Stimulated activated naive CD8-positive, alpha-beta T cell treated with anti-CD3 and anti-CD28 coated beads, Interleukin-15, amount 100 ng/mL, for 72 hours (primary cell): ENCODE data around the gene SH3RF1.
"Not testable (repeated sequence)": the region's sequence is repeated elsewhere in the genome, so short reads cannot be mapped to it uniquely, and the experiment has no call there.

Source experiments
- ATAC-seq: fragments of 150-1000 bp; cut with Tn5 transposase; 2 replicates; pipeline ENCODE4 v1.10.0; 2021; ENCODE audit warnings: mild to moderate bottlenecking, moderate library complexity
- DNase-seq, 2 donors: peaks; one replicate each; pipeline ENCODE4 v3.0.0; 2021 to 2022
- H3K27ac Mint-ChIP-seq, 2 donors: one replicate each; pipeline ENCODE4 v1.8.0; 2022; ENCODE audit warnings: mild to moderate bottlenecking in 2 of 2, mixed read lengths in 2 of 2, moderate library complexity in 2 of 2
- H3K27me3 Mint-ChIP-seq: one replicate; pipeline ENCODE4 v1.8.0; 2022; ENCODE audit warnings: mixed read lengths
- H3K4me1 Mint-ChIP-seq: one replicate; pipeline ENCODE4 v1.8.0; 2022; ENCODE audit warnings: mild to moderate bottlenecking, mixed read lengths
- H3K4me3 Mint-ChIP-seq, 2 donors: one replicate each; pipeline ENCODE4 v1.8.0; 2022; ENCODE audit warnings: mild to moderate bottlenecking in 2 of 2, mixed read lengths in 2 of 2, moderate library complexity in 1 of 2
- H3K9me3 Mint-ChIP-seq, 2 donors: one replicate each; pipeline ENCODE4 v1.8.0; 2022; ENCODE audit warnings: mixed read lengths in 2 of 2

The SH3RF1 gene

DNA sequence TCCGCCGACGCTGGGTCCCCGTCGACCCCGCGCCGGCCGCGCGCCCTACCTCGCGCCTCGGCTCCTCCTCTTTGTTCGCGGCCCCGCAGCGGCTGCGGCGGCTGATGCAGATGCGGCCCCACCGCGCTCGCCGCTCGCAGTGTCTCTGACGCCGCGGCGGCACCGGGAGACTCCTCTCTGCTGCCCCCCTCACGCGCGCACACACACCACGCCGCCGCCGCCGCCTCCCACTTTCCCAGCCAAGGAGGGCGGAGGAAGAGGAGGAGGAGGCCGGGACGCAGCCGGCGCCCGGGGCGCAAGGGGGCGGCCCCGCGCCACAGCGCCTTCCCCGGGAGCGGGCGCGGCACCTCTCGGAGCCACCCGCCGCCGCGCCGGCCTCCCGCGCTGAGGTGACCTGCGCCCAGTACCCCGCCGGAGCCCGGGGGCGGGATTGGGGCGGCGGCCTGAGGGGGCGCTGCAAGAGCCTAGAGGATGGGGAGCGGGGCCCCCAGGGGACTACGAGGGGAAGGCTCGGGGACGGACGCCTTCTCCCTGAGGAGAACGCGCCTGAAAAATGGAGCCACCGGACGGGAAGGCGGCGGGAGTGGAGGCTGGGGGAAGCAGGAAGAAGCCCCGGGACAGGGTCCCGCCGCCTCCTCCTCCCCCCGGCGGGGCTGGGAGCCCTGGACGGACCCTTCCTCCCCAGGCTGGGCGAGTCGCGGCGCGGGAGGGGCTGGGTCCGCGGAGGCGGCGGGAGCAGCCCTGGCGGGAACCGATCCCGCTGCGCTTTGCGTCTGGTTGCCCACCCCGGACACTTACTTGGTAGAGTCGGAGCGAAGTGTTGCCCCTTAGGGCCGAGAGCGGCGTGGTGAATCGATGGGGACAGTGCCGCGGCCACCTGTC is at the start of gene SH3RF1:
TSS of gene SH3RF1 (minus strand) at position 147 of the 882 bp plus-strand sequence. CDS start 1,744 bp downstream, outside the sequence.
- Mint-ChIP-seq H3K4me1 (peaks cover 6% of the 10 kb centered on the region), H3K27me3 (peaks cover 87% of the 10 kb centered on the region), H3K4me3 (peak within 1 kb of the TSS; percentile 83 to 87), H3K9me3 (no peaks in the 10 kb centered on the region), H3K27ac (no peak within 1 kb of the TSS)
- DNase-seq (peak; percentile 35 to 41), ATAC-seq (peak; percentile 78)

DNA sequence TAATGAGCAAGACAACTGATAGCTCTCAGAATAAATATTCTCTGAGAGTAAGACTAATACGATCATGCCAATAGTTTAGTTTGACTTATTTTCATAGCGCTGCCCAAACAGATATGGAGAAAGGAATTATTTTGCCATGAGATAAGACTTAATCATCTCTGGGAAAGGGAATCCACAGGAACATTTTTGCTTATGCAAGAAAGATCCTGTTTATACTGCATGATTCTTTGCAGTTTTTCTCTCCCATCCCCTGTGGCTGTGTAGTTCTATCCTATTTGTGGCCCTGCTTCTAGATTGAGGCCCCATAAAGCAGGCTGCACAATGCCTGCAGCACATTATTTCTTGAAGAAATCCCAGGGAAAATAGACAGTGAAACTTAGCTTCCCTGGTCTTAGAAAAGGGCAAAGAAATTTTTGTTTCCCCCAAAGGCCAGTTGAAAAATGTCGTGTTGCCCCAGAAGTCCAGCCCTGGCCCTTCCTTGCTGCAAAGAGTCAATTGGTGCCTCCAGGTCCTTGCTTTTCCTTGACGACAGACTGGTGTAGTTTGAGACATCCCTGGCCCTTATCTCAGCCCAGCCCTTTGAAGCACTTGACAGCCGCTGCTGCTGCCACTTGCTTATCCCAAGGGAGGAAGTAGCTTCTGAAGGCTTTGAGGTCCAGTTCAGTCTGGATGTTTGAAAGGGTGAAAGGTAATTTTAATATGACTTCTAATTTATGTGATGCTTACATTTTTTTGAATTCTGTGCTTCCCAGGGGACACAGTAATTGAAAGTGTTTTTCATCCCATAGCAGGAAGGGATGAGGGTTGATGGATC is 45.0 kb upstream of the SH3RF1 start:
- Mint-ChIP-seq H3K9me3 (peaks cover 0 to 8% of the 10 kb centered on the region in 2 donors), H3K27ac (no peak overlapping the region), H3K4me3 (no peak overlapping the region), H3K4me1 (no peaks in the 10 kb centered on the region), H3K27me3 (peaks cover 17% of the 10 kb centered on the region)
- DNase-seq: no peak
- ATAC-seq: no peak

DNA sequence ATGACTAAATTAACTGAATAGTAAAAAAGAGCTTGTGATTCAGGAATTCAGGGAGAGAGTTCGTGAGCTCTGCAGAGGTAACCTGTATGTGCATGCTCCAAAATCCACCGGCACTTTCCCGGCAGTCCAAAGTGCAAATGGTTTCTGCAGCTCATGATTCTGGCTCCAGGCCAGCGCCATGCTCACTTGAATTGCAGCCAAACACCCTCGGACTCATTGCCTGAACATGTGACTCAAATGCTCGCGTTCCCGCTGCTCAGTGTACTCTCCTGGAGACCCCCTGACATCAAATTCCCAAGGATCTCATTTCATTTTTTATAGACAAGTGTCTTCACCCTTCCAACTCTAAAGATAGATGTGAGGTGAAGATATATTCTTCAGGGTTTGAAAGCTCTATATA is 44.1 kb upstream of the SH3RF1 start:
- H3K4me3 Mint-ChIP-seq: no peak overlapping the region
- no peaks in the 10 kb centered on the region for H3K4me1 Mint-ChIP-seq
- DNase-seq (no peak), ATAC-seq (no peak)
- H3K27ac Mint-ChIP-seq: no peak overlapping the region
- peaks cover 0 to 8% of the 10 kb centered on the region in 2 donors for H3K9me3 Mint-ChIP-seq
- peaks cover 12% of the 10 kb centered on the region for H3K27me3 Mint-ChIP-seq

DNA sequence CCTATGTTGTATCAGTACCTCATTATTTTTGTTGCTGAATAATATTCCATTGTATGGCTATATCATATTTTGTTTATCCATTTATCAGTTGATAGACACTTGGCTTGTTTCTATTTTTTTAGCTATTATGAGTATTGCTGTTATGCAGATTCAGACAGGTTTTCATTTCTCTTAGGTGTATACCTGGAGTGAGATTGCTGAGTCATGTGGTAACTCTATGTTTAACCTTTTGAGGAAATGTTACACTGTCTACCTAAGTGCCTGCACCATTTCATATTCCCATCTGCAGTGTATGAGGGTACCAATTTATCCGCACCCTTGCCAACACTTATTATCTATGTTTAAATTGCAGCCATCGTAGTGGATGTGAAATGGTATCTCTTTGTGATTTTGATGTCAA is 43.0 kb upstream of the SH3RF1 start:
- no peak overlapping the region for H3K4me3 Mint-ChIP-seq
- ATAC-seq (no peak), DNase-seq (no peak)
- peaks cover 6% of the 10 kb centered on the region for H3K27me3 Mint-ChIP-seq
- H3K27ac Mint-ChIP-seq: no peak overlapping the region
- H3K4me1 Mint-ChIP-seq: no peaks in the 10 kb centered on the region
- H3K9me3 Mint-ChIP-seq: peaks cover 2 to 5% of the 10 kb centered on the region in 2 donors

DNA sequence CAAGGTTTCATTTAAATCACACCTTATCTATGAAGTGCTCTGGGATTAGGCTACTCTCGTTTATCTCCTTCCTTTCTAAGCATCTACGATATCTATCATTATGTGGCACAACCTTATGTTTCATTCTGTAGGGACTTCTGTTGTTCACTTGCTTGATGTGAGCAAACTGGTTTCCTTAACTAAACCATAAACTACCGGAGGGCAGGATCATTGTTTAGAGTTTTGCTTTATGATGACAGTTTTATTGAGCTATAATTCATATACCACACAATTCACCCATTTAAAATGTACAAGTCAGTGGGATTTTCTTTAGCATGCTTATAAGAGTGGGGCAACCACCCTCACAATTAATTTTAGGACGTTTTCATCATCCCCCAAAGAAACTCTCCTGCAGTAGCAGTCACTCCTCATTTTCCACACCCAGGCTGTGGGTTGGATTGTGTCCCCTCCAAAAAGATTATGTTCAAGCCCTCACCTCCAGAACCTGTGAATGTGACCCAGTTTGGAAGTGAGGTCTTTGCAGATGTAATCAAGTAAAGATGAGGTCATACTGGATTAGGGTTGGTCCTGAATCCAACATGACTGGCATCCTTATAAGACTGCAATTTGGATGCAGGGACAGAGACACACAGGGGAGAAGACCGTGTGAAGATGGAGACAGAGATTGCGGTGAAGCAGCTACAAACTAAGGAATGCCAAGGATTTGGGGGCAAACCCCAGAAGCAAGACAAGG is 42.1 kb upstream of the SH3RF1 start:
- DNase-seq (no peak), ATAC-seq (no peak)
- no peaks in the 10 kb centered on the region for H3K4me1 Mint-ChIP-seq
- no peak overlapping the region for H3K27ac Mint-ChIP-seq
- no peaks in the 10 kb centered on the region for H3K27me3 Mint-ChIP-seq
- peaks cover 0 to 8% of the 10 kb centered on the region in 2 donors for H3K9me3 Mint-ChIP-seq
- H3K4me3 Mint-ChIP-seq: no peak overlapping the region

DNA sequence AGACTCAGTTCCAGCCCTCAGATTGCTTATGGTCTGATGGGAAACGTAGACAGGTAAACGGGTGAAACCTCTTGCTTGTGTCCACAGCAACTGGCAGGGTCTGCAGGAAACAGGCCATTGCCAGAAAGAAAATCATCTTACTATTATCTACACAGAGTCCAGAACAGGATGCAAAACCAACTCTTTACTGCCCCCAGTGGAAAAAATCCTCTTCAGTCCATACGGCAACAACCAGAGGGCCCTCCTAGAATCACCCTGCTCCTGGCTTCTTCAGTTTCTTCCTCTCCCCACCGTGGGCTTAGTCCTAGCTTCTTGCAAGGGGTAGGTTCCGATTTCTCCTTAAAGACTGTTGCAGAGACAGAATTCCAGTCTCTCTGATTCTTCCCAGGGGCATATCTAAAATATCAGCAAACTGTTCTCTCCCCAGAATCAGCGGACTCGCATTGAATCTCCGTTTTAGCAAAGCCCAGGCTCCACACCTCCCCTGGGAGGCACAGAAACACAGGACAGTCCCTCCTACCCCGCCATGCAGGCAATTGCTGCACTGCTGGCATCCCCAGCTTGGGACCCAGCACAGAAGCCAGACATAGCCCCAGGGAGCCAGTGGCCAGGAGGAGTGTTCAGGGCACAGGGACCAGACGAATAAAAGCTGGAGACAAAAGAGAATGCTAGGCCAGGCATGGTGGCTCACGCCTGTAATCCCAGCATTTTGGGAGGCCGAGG is 41.0 kb upstream of the SH3RF1 start:
- no peaks in the 10 kb centered on the region for H3K27me3 Mint-ChIP-seq
- no peaks in the 10 kb centered on the region for H3K4me1 Mint-ChIP-seq
- DNase-seq (no peak), ATAC-seq (peak; percentile 62)
- H3K4me3 Mint-ChIP-seq: no peak overlapping the region
- peaks cover 0 to 8% of the 10 kb centered on the region in 2 donors for H3K9me3 Mint-ChIP-seq
- H3K27ac Mint-ChIP-seq: no peak overlapping the region

DNA sequence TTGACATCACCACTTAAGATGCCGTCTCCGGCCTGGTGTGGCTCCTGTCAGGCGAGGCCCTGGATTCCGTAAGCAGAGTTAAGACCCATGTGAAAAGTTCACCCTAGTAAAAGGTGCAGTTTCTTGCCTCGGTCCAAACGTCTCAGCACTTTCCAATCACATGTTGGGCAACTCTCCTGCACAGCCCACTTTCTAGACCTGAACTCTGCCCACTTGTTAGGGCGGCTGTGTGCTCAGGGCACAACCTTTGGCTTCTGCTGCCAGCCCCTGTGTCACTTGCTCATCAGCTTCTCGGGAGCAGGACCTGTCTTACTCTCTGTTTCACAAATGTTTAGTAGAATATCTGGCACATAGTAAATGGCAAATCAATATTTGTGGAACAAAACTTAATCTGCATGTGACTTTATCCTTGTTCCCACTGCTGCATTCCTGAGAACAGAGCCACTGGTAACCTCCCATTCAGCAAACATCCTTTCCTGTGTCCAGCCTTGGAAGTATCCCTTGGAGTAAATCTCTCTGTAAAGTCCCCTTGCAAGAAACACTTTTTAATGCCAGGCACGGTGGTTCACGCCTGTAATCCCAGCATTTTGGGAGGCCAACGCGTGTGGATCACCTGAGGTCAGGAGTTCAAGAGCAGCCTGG is 38.7 kb upstream of the SH3RF1 start:
- Mint-ChIP-seq H3K4me1 (no peaks in the 10 kb centered on the region), H3K27ac (no peak overlapping the region), H3K4me3 (no peak overlapping the region), H3K9me3 (peaks cover 0 to 8% of the 10 kb centered on the region in 2 donors), H3K27me3 (no peaks in the 10 kb centered on the region)
- ATAC-seq (no peak), DNase-seq (no peak)

DNA sequence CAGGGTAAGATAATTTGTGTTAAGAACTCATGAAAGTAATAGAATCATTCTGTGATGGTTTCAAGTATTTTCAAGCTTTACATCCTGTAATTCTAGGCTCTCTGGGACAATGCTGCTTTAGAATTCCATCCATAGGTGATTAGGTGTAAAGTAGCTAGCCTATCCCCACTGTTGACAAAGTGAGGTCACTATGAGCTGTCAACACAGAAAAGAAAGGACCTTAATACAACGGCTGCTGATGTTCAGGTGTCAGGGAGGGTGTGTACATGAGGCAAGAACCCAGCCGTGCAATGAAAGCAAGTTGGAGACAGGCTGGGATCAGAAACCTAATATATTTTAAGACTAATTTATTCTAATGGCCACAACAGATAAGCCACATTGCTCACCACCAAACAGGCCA is 36.8 kb upstream of the SH3RF1 start:
- Mint-ChIP-seq H3K27ac (no peak overlapping the region), H3K4me3 (no peak overlapping the region), H3K9me3 (peaks cover 0 to 8% of the 10 kb centered on the region in 2 donors), H3K4me1 (no peaks in the 10 kb centered on the region), H3K27me3 (no peaks in the 10 kb centered on the region)
- ATAC-seq (no peak), DNase-seq (no peak)

DNA sequence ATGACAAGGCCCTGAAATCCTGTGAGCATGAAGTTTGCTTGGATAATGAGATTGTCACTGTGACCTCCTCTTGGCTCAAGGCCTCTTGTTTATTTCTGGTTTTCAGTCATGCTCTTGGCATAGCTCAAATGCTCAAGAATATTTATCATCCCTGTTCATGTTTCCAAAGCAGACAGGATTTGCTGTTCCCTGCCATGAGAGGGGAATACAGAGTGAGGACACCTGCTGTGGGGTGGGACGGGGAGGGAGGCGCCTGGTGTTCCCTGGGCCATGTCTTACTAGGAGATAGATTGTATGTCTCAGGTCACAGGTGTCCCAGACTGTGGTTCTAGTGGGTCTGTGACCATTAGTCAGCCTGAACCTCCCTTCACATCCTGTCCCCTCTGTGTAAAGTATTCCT is 34.9 kb upstream of the SH3RF1 start:
- no peak for DNase-seq
- no peak for ATAC-seq
- Mint-ChIP-seq H3K9me3 (peaks cover 0 to 13% of the 10 kb centered on the region in 2 donors), H3K27ac (no peak overlapping the region), H3K4me1 (no peaks in the 10 kb centered on the region), H3K27me3 (no peaks in the 10 kb centered on the region), H3K4me3 (no peak overlapping the region)

DNA sequence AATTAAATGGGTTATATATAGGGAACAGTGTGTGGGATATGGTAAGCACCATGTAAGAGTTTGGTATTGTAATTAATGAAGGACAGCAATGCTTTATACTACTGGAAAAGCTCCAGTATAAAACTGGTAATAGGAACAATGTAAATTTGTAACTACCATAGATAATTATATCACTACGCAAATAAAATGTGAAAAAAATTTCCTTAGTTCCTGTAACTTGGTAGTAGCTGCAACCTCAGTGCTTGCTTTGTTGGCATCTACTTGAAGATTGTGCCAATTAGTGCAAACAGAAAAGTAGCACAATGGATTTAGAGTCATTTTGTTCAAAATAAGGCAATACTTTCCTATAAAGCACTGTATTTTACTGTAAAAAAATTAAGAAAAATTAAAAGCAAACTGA is 34.4 kb upstream of the SH3RF1 start:
- H3K27me3 Mint-ChIP-seq: no peaks in the 10 kb centered on the region
- ATAC-seq: no peak
- DNase-seq: no peak
- no peaks in the 10 kb centered on the region for H3K4me1 Mint-ChIP-seq
- H3K9me3 Mint-ChIP-seq: peaks cover 0 to 14% of the 10 kb centered on the region in 2 donors
- no peak overlapping the region for H3K4me3 Mint-ChIP-seq
- no peak overlapping the region for H3K27ac Mint-ChIP-seq

DNA sequence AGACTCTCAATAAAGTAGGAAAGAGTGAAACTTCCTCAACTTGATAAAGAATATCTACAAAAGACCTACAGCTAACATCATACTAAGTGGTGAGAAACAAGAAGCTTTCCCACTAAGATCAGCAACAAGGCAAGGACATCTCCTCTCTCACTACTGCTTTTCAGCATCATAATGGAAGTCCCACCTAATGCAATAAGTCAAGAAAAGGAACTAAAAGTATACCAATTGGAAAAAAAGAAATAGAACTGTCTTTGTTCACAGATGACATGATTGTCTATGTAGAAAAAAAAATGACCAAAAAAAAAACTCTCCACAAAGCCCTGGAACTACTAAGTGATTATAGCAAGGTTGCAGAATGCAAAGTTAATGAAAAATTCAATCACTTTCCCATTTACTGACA is 25.1 kb upstream of the SH3RF1 start:
- no peak overlapping the region for H3K4me3 Mint-ChIP-seq
- H3K27me3 Mint-ChIP-seq: peaks cover 74% of the 10 kb centered on the region
- ATAC-seq (no peak), DNase-seq (no peak)
- peaks cover 21% of the 10 kb centered on the region for H3K4me1 Mint-ChIP-seq
- no peak overlapping the region for H3K27ac Mint-ChIP-seq
- H3K9me3 Mint-ChIP-seq: peaks cover 0 to 3% of the 10 kb centered on the region in 2 donors

DNA sequence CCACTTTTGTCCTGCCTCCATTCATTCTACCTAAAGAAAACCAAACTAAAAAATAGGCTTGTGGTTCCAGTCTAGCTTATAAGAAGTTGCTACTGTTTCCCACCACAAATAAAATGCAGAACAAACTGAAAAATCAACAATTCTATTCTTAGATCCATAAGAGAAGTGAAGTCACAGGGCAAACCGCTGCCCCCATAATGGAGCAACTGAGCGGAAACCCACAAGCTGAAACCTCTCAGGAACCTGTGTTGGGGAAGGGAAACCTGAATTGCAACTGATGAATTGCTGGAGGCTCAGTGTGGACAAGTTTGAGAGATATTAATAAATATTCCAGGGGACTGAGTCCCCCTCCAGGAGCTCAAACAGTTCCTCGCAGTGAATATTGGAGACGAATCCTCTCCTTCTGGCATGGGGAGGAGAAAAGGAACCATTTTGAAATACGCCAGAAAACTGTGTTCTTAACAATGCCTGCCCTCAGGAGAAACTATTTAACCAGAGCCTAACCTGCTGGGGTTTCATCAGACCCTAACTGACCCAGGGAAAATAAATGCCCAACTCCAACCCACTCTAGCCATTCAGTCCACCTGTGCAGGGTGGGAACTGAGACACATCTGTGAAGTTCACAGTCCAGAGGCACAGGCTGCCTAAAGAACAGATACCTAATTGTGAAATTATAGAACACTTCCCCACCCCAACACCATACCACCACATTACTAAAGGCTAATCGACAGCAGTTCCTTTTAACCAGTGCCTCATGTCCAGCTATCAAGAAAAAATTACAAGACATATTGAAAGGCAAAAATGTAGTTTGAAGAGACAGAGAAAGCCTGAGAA is 22.8 kb upstream of the SH3RF1 start:
- peaks cover 21% of the 10 kb centered on the region for H3K4me1 Mint-ChIP-seq
- no peaks in the 10 kb centered on the region for H3K9me3 Mint-ChIP-seq
- H3K4me3 Mint-ChIP-seq: no peak overlapping the region
- H3K27ac Mint-ChIP-seq: no peak overlapping the region
- DNase-seq: no peak
- H3K27me3 Mint-ChIP-seq: peaks cover 62% of the 10 kb centered on the region
- ATAC-seq: no peak

DNA sequence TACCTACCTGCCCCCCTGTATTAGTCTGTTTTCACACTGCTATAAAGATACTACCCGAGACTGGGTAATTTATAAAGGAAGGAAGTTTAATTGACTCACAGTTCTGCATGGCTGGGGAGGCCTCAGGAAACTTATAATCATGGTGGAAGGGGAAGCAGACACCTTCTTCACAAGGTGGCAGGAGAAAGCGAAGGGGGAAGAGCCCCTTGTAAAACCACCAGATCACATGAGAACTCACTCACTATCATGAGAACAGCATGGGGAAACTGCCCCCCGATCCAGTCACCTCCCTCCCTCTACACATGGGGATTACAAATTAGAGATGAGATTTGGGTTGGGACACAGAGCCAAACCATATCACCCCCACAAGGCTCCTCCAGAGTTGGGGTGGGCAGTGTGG is 17.2 kb upstream of the SH3RF1 start:
- not testable (repeated sequence) for H3K4me3 Mint-ChIP-seq, H3K4me1 Mint-ChIP-seq, H3K27ac Mint-ChIP-seq, H3K9me3 Mint-ChIP-seq, ATAC-seq, DNase-seq
- H3K27me3 Mint-ChIP-seq: peaks cover 20% of the 10 kb centered on the region
